Globus pallidus (tissue), 1 donor: ENCODE measurements around the gene HNRNPA1.
A peak's percentile ranks its signal among the peaks of the same experiment; 100 is the strongest.
"Not testable (repeated sequence)": the region's sequence is repeated elsewhere in the genome, so short reads cannot be mapped to it uniquely, and the experiment has no call there.

Experiments
- DNase-seq: peaks from one replicate; pipeline ENCODE4 v3.0.0-alpha.2; 2015; ENCODE audit warnings: low spot score

The HNRNPA1 gene

GRCh38 chr12:54276368-54276767 is 4.2 kb upstream of the HNRNPA1 start:
- DNase-seq: no peak

GRCh38 chr12:54277823-54278276 is 2.7 kb upstream of the HNRNPA1 start:
- no peak for DNase-seq

GRCh38 chr12:54279227-54279631 is 1.3 kb upstream of the HNRNPA1 start:
- no peak for DNase-seq

GRCh38 chr12:54279632-54280467 is 676 bp upstream of the HNRNPA1 start, which contains the start of gene CBX5:
Gene CBX5 (minus strand): TSS chr12:54280122. CDS start chr12:54257650, 22,472 bp downstream.
- peak; percentile 99 for DNase-seq

- DNase-seq: not testable (repeated sequence)
Measured at GRCh38 chr12:54281261-54281638, 724 bp downstream of the HNRNPA1 start.

- DNase-seq: not testable (repeated sequence)
Measured at GRCh38 chr12:54281694-54282093, 1.2 kb downstream of the HNRNPA1 start.

- DNase-seq: no peak
Measured at GRCh38 chr12:54282949-54283593, 2.5 kb downstream of the HNRNPA1 start.

- not testable (repeated sequence) for DNase-seq
Measured at GRCh38 chr12:54284070-54284780, 3.7 kb downstream of the HNRNPA1 start.

- DNase-seq: no peak
Measured at GRCh38 chr12:54285150-54286041, 4.9 kb downstream of the HNRNPA1 start.

- DNase-seq: no peak
Measured at GRCh38 chr12:54286042-54287030, 5.8 kb downstream of the HNRNPA1 start.

- no peak for DNase-seq
Measured at GRCh38 chr12:54287261-54288157, 7.0 kb downstream of the HNRNPA1 start.

- no peak for DNase-seq
Measured at GRCh38 chr12:54292083-54292930, 11.8 kb downstream of the HNRNPA1 start.

GRCh38 chr12:54292931-54293241 is 12.4 kb downstream of the HNRNPA1 start:
- DNase-seq: no peak

- DNase-seq: peak; percentile 83
Measured at GRCh38 chr12:54294152-54294952, 13.8 kb downstream of the HNRNPA1 start.

- DNase-seq: no peak
Measured at GRCh38 chr12:54294953-54295566, 14.5 kb downstream of the HNRNPA1 start.

- no peak for DNase-seq
Measured at GRCh38 chr12:54296393-54297099, 16.0 kb downstream of the HNRNPA1 start.
